GM18951 (cell line): ENCODE measurements around the gene LATS1.

Source experiments
- POLR2A ChIP-seq: IDR thresholded peaks from 4 replicates; pipeline ENCODE4 v1.6.1; 2011; ENCODE audit warnings: mild to moderate bottlenecking; ENCODE audit not compliant: insufficient read length, insufficient read depth; ENCODE audit errors: extremely low read depth
- in situ Hi-C: fragments of 300-500 bp; cut with MboI; formaldehyde crosslinking; loops from one replicate; pipeline ENCODE4 v1.12.0; 2022; ENCODE audit warnings: low sequenced_read_pairs, mixed read lengths, inconsistent platforms; ENCODE audit not compliant: unreplicated experiment

Gene LATS1

DNA sequence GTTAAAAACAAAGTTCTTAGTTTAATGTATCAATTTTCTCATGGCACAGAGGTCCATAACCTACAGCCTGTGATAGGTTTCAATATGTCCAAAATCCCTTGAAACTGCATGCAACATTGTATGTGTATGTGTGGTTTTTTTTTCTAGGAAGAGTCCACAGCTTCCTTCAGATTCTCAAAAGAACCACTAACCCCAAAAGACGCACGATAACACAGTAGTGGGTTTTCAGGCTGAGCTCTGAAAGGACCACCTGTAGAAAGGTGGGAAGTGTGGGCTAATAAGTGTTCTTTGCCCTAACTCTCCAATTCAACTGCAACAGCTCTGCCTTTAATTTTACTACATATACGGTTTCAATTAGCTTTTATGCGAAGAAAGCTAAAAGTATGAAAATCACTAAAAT is 57.9 kb downstream of the LATS1 start:
- TF ChIP-seq POLR2A, result no peak
- in situ Hi-C loops, result no loop called here

DNA sequence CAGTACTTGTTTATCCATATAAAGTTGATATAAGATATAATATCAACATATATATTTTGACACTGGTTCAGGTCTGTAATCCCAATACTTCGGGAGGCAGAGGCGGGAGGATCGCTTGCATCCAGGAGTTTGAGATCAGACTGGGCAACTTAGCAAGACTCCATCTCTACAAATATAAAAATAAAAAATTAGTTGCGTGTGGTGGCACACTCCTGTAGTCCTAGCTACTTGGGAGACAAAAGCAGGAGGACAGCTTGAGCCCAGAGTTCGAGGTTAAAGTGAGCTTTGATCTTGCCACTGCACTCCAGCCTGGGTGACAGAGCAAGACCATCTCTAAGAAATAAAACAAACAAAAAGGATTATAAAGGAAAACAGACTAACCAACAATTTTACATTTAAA is 60.5 kb downstream of the LATS1 start:
- TF ChIP-seq POLR2A, result no peak
- in situ Hi-C loops, result no loop called here

DNA sequence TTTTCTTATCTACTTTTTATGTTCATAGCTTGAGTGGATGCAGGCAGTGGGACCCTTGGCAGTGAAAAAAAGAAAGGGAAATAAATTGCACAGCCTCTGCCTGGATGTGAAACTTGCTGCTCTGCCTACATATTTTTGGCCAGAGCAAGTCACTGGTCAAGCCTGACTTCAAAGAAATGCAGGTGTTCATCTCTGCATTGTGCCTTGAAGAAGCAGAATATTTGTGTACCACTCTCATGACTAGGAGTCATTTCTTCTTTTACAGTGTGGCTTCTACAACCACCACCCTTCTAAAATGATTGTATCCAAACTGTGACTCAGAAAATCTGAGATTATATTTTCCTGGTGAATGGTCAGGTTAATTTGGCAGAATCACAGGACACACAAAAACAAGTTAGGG is 66.8 kb downstream of the LATS1 start:
- no peak for TF ChIP-seq POLR2A

DNA sequence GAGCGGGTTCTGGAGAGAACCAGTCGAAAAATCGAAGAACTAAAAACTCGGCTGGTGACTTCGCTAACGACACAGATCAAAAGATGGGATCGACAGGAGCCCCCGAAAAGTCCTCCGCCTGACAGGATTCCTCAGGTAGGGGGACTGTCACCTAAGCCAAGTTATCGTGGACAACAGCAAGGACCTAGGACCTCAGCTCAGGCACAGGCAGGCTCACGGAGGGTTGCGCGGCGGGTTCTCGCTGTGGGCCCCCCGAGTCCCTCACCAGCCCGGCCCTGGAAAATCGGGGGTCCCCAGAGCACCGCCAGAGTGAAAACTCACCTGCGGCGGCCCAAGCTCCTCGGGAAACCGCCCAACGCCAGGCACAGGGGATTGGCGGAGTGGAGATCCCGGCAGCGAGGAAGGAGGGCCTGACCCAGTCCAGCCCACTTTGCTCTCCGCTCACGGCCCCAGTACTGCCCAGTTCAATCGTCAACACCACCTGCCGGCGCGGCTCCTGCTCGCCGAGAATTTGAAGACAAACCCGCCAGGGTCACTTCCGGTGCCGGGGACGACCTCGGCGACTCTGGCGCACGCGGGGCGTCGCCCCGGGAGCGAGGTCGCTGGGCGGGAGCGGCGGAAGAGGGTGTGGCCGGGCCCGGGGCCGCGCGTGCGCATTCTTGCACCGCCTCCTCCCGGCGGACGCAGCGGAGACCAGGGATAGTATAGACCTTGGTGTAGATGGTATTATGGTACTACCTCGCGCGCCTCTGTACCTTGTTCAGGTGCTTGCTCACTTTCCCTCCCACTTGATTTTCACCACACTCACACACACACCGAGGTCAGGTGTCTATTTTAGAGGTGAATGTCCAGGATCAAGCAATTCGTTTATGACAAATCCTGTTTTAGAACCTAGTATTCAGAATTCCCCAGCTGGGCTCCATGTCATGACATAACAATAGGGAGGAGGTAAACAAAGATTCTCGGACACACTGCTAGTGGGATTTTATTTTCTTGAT is 69.5 kb downstream of the LATS1 start, which contains the start of gene KATNA1:
Gene KATNA1, minus strand, starts transcription at position 567 of the 998 bp plus-strand sequence. CDS start 10,167 bp downstream, outside the sequence.
- TF ChIP-seq POLR2A, result peak; percentile 90
- in situ Hi-C loops, result no loop called here

More for the DNA sequence above, 66.8 kb downstream of the LATS1 start:
- in situ Hi-C loops, result no loop called here

DNA sequence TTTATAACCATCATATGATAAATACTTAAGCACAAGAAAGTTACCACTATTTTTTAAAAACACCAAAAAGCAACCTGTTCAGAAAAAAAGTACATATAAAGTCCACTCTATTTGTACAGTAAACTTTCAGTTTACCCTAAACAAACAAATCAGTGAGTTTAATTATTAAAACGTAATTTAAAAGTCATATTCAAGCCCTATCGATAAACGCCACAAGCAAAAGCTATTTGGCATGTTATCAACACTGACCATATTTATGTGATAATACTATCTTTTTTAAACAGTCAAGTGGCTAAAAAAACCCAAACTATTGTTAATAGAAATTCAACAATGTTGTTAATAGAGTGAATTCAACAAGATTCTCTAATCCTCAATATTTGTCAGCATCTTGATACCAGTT is 71.3 kb downstream of the LATS1 start:
- in situ Hi-C loops, result no loop called here
- TF ChIP-seq POLR2A, result no peak

DNA sequence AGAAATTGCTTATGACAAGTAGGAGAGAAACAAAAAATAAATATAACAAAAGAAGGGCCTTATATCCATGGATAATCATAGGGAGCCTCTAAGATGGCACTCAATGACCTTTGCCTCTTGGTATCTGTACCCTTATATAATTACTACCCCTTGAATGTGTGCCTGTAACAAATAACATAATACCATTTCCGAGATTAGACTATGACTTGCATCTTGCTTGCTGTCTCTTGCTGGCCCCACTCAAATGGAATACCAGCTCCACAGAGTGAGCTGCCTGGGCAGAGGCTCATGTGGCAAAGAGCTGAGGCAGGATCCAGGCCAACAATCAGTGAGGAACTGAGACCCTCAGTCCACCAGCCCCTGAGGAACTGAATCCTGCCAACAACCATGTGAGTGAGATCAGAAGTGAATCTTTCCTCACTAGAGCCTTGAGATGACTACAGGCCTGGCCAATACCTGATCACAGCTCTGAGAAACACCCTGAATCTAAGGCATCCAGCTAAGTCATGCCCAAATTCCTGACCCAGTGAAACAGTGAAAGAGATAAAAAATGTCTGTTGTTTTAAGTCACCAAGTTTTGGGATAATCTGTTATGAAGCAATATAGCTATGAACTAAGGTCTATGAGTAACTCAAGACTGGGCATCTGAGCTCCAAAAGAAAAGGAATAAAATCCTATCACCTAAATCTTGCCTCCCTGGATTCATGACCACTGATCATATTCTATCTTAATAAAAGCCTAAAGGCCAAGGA is 74.9 kb downstream of the LATS1 start:
- in situ Hi-C loops, result no loop called here

DNA sequence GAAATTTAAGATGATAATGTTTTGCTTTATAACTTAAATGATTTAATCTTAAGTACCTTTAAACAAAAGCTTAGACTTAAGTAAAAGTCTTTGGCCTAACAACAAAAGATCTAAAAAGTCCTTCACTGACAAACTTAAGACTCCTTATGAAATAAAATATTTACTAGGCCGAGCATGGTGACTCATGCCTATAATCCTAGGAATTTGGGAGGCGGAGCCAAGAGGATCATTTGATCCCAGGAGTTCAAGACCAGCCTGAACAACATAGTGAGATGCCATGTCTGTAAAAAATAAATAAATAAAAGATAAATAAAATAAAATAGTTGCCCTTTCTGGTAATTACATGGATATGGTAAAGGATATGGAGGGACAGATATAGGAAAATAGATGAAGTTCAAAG is 81.8 kb downstream of the LATS1 start:
- no peak for TF ChIP-seq POLR2A
- in situ Hi-C loops, result no loop called here

More for the DNA sequence above, 74.9 kb downstream of the LATS1 start:
- no peak for TF ChIP-seq POLR2A

DNA sequence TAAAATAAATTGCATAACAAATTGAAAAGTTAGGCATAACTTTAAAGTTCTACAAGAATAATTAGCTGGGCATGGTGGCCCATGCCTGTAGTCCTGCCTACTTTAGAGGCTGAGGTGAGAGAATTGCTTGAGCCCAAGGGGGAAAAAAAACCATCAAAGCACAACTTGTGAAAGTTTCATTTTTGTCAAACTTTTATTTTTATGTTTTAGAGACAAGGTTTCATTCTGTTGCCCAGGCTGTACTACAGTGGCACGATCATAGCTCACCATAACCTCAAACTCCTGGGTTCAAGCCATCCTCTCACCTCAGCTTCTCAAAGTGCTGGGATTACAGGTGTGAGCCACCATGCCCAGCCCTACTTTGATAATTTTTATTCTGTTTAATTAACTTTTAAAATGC is 83.6 kb downstream of the LATS1 start:
- in situ Hi-C loops, result no loop called here

DNA sequence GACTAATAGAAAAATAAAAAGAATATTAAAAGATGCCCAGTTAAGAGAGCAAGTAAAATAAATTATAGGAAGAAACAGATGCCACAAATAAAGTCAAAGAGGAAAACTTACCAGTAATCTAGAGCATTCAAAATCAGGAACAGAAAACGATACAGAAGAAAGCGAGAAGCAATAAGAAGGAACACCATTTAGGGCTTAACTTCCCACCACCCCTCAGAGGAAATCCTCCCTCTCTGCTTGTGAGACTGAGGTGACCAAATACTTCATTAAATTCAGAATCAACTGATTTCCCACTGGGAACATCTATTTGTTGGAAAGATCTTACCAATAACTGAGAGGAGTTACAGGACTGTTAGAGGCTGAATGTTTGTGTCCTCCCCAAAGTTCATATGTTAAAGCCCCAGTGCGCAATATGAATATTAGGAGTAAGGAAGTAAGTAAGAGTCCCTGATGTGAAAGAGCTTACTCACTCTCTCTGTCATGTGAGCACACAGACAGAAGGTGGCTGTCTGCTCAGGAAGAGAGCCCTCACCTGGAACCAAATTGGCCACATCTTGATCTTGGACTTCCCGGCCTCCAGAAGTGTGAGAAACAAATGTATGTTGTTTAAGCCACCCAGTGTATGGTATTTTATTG is 88.9 kb downstream of the LATS1 start:
- in situ Hi-C loops, result no loop called here
- TF ChIP-seq POLR2A, result no peak

More for the DNA sequence above, 83.6 kb downstream of the LATS1 start:
- no peak for TF ChIP-seq POLR2A

DNA sequence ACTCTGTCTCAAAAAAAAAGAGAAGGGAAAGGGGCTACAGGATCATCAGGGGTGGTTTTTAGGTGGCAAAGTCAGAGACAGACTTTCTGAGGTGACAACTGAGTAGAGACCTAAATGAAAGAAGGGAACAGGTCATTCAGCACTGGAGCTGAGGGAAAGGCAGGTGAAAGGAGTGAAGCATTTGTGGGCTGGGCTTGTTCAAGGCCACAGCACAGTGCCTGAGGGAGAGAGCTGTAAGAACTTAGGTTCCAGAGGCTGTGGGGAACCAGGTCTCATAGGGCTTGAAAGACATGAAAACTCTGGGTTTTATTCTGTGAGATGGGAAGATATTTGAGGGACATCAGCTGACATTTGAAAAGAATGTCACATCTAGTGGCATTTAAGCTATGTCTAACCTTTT is 90.2 kb downstream of the LATS1 start:
- no peak for TF ChIP-seq POLR2A
- in situ Hi-C loops, result no loop called here

DNA sequence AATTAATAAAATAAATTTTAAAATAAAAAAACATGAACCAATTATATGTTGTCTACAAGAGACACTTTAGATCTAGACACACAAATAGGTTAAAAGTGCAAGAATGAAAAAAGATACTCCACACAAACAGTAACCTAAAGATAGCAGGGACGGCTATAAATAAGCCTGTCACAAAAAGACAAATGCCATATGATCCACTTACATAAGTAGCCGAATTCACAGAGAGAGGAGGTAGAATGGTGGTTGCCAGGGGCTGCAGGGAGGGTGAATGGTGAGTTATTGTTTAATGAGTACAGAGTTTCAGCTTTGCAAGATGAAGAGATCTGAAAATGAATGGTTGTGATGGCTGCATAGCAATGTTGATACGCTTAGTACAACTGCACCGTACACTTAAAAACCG is 102.1 kb downstream of the LATS1 start:
- no peak for TF ChIP-seq POLR2A
- in situ Hi-C loops, result no loop called here

DNA sequence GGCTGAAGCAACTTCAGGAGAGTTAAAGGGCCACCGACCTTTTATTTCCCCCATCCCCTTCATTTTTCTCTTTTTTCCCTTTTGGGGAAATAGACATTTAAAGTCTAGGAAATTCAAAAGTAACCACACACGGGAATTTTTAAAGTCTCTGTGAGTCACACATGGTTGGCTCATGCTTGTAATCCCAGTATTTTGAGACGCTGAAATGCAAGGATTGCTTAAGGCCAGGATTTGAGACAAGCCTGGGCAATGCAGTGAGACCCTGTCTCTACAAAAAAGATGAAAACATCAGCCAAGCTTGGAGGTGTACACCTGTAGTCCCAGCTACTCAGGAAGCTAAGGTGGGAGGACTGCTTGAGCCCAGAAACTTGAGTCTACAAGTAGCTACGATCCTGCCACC is 103.6 kb downstream of the LATS1 start:
- no peak for TF ChIP-seq POLR2A
- in situ Hi-C loops, result no loop called here

DNA sequence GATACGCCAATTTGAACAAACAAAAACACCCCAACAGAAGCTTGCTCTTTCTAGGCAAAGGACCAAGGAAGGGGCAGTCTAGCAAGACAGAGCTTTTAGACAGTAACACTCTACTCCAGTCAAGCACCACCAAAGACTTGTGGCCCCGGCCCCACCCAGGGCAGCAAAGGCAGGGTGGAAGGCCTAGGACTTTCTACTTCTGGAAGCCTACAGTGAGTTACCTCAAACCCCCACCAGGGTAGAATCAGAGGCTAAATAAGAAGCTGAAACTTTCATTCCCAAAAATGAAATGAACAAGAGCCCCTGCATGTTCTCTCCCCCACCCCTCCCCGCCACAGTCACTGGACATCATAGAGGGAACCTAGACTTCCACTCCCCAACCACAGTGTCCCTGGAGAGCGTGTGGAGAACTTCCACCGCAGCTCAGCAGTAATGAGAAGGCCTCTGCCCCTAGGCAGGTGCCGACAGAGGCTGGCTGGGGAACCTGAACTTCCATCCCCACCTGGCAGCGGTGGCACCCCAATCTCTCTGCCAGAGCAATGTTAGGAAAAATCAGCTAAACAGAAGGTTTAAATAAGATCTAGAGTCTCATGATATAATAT is 109.4 kb downstream of the LATS1 start:
- in situ Hi-C loops, result no loop called here

More for the DNA sequence above, 109.4 kb downstream of the LATS1 start:
- no peak for TF ChIP-seq POLR2A
